Stimulated activated memory B cell treated with anti-CD40 and anti-IgM and Interleukin-4, amounts not matched to agents 10 μg/mL and 1 μg/mL and 100 μg/mL, for 72 hours (primary cell): ENCODE data around the gene HYDIN.

Source experiments
- ATAC-seq: fragments of 150-1000 bp; cut with Tn5 transposase; 2 replicates; pipeline ENCODE4 v1.10.0; 2021
- H3K27ac Mint-ChIP-seq: one replicate; pipeline ENCODE4 v1.8.0; 2022; ENCODE audit warnings: mild to moderate bottlenecking, mixed read lengths
- H3K27me3 Mint-ChIP-seq: one replicate; pipeline ENCODE4 v1.8.0; 2022; ENCODE audit warnings: mixed read lengths
- H3K36me3 Mint-ChIP-seq: one replicate; pipeline ENCODE4 v1.8.0; 2022; ENCODE audit warnings: mixed read lengths
- H3K4me1 Mint-ChIP-seq: one replicate; pipeline ENCODE4 v1.8.0; 2022; ENCODE audit warnings: mixed read lengths
- H3K4me3 Mint-ChIP-seq: one replicate; pipeline ENCODE4 v1.8.0; 2022; ENCODE audit warnings: mild to moderate bottlenecking, moderate library complexity, mixed read lengths
- H3K9me3 Mint-ChIP-seq: one replicate; pipeline ENCODE4 v1.8.0; 2022; ENCODE audit warnings: mixed read lengths

Gene HYDIN

GRCh38 chr16:70770291-70770625 is 460.3 kb downstream of the HYDIN start:
- Mint-ChIP-seq H3K4me3 (no peak overlapping the region), H3K27ac (no peak overlapping the region), H3K4me1 (no peaks in the 10 kb centered on the region), H3K9me3 (no peaks in the 10 kb centered on the region), H3K36me3 (peaks cover 75% of the 10 kb centered on the region), H3K27me3 (no peaks in the 10 kb centered on the region)
- ATAC-seq = no peak

DNA sequence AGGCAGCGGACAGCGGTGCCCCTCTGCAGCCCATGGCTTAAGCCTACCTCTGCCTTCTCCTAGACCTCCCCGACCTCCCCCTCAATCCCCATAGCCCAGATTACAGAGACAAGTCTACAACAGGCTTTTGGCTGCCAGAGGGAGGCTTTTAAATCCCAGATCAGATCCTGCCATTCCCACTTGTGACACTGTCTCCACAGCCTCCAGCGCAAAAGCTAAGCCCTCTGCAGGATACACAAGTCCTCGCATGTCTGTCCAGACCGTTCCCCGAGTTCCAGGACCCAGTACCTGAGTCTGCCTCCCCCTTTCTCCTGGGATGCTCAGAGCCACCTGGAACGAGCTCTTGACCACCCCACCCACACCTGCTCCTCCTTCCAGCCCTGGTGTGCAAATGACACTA is 460.8 kb downstream of the HYDIN start:
- H3K4me1 Mint-ChIP-seq = no peaks in the 10 kb centered on the region
- no peak overlapping the region for H3K4me3 Mint-ChIP-seq
- no peak for ATAC-seq
- H3K27ac Mint-ChIP-seq = no peak overlapping the region
- H3K9me3 Mint-ChIP-seq = no peaks in the 10 kb centered on the region
- no peaks in the 10 kb centered on the region for H3K27me3 Mint-ChIP-seq
- H3K36me3 Mint-ChIP-seq = peaks cover 74% of the 10 kb centered on the region

GRCh38 chr16:70769131-70769530 is 461.4 kb downstream of the HYDIN start:
- Mint-ChIP-seq H3K9me3 (no peaks in the 10 kb centered on the region), H3K27ac (no peak overlapping the region), H3K4me1 (no peaks in the 10 kb centered on the region), H3K4me3 (no peak overlapping the region), H3K27me3 (no peaks in the 10 kb centered on the region), H3K36me3 (peaks cover 74% of the 10 kb centered on the region)
- no peak for ATAC-seq

- Mint-ChIP-seq H3K4me3 (no peak overlapping the region), H3K4me1 (no peaks in the 10 kb centered on the region)
Observed at GRCh38 chr16:70768203-70768580, 462.3 kb downstream of the HYDIN start.

DNA sequence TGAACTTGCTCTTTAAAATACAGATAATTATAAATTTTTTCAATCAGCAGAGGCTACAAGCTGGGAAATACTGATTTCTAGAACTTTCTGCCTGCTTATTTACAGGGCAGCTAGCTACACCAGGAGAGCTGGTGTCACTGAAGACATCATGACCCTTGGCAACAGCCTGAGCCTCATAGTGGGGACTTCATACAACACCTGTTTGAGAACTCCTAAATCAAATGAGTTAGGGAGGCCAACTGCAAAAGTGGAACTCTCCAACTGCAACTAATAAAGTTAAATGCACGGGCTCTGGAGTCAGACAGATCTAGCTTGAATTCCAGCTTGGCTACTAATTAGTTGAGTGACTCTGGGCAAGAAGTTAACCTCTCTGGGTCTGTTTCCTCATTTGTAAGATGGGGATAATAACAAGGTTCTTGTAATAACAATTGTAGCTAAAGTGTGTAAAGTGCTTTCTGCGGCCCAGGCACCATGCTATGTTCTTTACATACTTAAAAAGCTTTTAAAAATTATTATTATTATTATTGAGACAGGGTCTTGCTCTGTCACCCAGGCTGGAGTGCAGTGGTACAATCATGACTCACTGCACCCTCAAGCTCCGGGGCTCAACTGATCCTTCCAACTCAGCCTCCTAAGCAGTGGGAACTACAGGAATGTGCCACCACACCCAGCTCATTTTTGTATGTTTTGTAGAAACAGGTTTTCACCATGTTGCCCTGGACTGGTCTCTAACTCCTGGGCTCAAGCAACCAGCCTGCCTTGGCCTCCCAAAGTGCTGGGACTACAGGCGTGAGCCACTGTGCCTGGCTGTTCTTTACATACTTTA is 462.9 kb downstream of the HYDIN start:
- ATAC-seq = no peak
- Mint-ChIP-seq H3K4me3 (no peak overlapping the region), H3K27me3 (no peaks in the 10 kb centered on the region), H3K27ac (no peak overlapping the region), H3K4me1 (no peaks in the 10 kb centered on the region), H3K9me3 (no peaks in the 10 kb centered on the region), H3K36me3 (peaks cover 73% of the 10 kb centered on the region)

More at GRCh38 chr16:70768203-70768580, 462.3 kb downstream of the HYDIN start:
- H3K9me3 Mint-ChIP-seq = no peaks in the 10 kb centered on the region
- H3K27ac Mint-ChIP-seq = no peak overlapping the region
- H3K36me3 Mint-ChIP-seq = peaks cover 73% of the 10 kb centered on the region
- H3K27me3 Mint-ChIP-seq = no peaks in the 10 kb centered on the region
- no peak for ATAC-seq

DNA sequence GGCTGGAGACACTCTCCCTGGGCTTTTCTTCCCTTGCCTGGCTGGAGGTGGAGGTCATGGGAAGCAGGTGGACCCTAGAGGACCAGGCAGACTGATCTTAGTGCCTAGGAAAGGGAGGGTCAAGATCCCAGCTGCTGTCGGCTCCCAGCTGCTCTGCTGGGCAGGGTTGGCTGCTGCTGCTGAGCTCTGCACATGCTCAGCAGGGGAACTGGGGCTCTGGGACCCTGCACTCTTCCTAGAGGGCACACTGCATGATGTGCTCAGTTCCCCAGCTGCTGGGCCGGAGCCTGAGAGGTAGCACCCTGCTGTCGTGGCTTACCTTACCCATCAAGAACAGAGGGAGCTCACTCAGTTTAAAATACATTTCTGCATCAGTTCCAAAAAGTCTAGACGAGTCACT is 463.9 kb downstream of the HYDIN start:
- H3K4me3 Mint-ChIP-seq = no peak overlapping the region
- no peaks in the 10 kb centered on the region for H3K27me3 Mint-ChIP-seq
- no peaks in the 10 kb centered on the region for H3K4me1 Mint-ChIP-seq
- H3K9me3 Mint-ChIP-seq = no peaks in the 10 kb centered on the region
- no peak for ATAC-seq
- peaks cover 73% of the 10 kb centered on the region for H3K36me3 Mint-ChIP-seq
- no peak overlapping the region for H3K27ac Mint-ChIP-seq

- Mint-ChIP-seq H3K27ac (no peak overlapping the region), H3K9me3 (no peaks in the 10 kb centered on the region), H3K36me3 (peaks cover 78% of the 10 kb centered on the region), H3K4me3 (no peak overlapping the region), H3K27me3 (no peaks in the 10 kb centered on the region), H3K4me1 (no peaks in the 10 kb centered on the region)
- ATAC-seq = no peak
Observed at GRCh38 chr16:70766176-70766575, 464.3 kb downstream of the HYDIN start.

GRCh38 chr16:70765491-70765890 is 465.0 kb downstream of the HYDIN start:
- Mint-ChIP-seq H3K36me3 (peaks cover 80% of the 10 kb centered on the region), H3K27me3 (no peaks in the 10 kb centered on the region), H3K27ac (no peak overlapping the region), H3K9me3 (no peaks in the 10 kb centered on the region), H3K4me1 (no peaks in the 10 kb centered on the region), H3K4me3 (no peak overlapping the region)
- no peak for ATAC-seq

- Mint-ChIP-seq H3K27me3 (no peaks in the 10 kb centered on the region), H3K27ac (no peak overlapping the region), H3K9me3 (no peaks in the 10 kb centered on the region), H3K4me1 (no peaks in the 10 kb centered on the region), H3K4me3 (no peak overlapping the region), H3K36me3 (peaks cover 78% of the 10 kb centered on the region)
- ATAC-seq = no peak
Observed at GRCh38 chr16:70764632-70765031, 465.9 kb downstream of the HYDIN start.

DNA sequence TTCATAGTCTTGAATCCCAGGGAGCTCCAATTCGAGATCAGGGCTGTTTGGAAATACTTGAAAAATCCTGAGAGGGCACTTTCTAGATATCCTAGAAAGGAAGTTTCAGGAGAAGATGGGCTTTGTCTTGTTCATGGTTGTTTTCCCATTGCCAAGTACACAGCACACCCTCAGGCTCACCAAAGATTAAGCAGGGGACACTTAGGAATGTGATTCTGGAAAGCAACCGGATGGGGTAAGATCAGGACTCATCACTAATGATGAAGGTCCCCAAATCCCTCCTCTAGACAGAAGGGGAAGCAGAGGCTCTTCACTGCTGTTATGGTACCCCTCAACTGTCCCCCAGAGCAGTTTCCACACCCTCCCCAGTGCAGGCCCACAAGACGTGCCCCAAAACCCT is 470.3 kb downstream of the HYDIN start:
- Mint-ChIP-seq H3K4me3 (no peak overlapping the region), H3K9me3 (no peaks in the 10 kb centered on the region)
- no peak for ATAC-seq

DNA sequence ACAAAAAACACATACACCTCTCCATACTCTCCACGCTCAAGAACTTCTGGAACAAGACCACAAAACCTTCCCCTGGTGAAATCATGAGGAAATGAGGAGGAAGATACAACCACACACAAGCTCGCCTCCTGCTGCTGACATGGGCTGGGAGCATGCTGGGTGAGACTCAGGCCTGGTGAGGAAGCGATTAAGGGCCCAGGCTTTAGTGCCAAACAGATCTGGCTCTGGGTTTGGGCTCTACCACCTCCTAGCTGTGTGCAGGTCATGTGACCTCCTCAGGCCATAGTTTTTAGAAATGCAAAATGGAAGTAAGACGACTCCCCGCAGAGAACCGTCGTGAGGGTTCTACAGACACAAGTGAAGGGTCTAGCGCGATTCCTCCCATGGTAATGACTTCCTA is 470.9 kb downstream of the HYDIN start:
- no peak overlapping the region for H3K4me3 Mint-ChIP-seq
- ATAC-seq = no peak
- H3K4me1 Mint-ChIP-seq = no peaks in the 10 kb centered on the region
- H3K9me3 Mint-ChIP-seq = no peaks in the 10 kb centered on the region
- H3K36me3 Mint-ChIP-seq = peaks cover 82% of the 10 kb centered on the region
- H3K27me3 Mint-ChIP-seq = no peaks in the 10 kb centered on the region
- H3K27ac Mint-ChIP-seq = no peak overlapping the region

More for the DNA sequence above, 470.3 kb downstream of the HYDIN start:
- no peaks in the 10 kb centered on the region for H3K4me1 Mint-ChIP-seq
- H3K27me3 Mint-ChIP-seq = no peaks in the 10 kb centered on the region
- H3K27ac Mint-ChIP-seq = no peak overlapping the region
- H3K36me3 Mint-ChIP-seq = peaks cover 83% of the 10 kb centered on the region

GRCh38 chr16:70758786-70759185 is 471.7 kb downstream of the HYDIN start:
- Mint-ChIP-seq H3K4me3 (no peak overlapping the region), H3K9me3 (no peaks in the 10 kb centered on the region), H3K36me3 (peaks cover 77% of the 10 kb centered on the region), H3K27ac (no peak overlapping the region), H3K4me1 (no peaks in the 10 kb centered on the region), H3K27me3 (no peaks in the 10 kb centered on the region)
- ATAC-seq = no peak
